IPS DF 4.7 (cell line): ENCODE results near the gene KLHL14.
"Not testable (repeated sequence)": the region's sequence is repeated elsewhere in the genome, so short reads cannot be mapped to it uniquely, and the experiment has no call there.

Experiments
- DNase-seq: peaks from one replicate; pipeline ENCODE4 v3.0.0-alpha.2; 2013; ENCODE audit warnings: low spot score; ENCODE audit errors: extremely low read depth

The KLHL14 gene

DNA sequence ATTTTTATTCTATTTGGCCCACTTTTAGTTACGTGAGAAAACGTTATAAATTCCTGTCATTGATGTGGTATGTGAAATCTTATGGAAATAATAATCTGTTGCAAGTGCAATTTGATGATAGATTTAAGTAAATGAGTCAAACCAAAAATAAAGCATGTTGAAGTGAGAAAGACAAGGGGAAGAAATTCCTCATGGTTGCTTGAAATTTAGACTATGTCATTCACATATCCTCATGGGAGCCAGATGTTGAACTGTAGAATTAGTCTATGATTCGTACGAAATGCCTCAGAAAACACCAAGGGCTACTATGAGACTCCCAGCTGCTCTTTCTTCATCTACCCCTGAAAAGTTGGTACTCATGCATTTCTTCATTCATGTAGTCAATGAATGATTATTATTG, 55.7 kb downstream of the KLHL14 start:
- no peak for DNase-seq

DNA sequence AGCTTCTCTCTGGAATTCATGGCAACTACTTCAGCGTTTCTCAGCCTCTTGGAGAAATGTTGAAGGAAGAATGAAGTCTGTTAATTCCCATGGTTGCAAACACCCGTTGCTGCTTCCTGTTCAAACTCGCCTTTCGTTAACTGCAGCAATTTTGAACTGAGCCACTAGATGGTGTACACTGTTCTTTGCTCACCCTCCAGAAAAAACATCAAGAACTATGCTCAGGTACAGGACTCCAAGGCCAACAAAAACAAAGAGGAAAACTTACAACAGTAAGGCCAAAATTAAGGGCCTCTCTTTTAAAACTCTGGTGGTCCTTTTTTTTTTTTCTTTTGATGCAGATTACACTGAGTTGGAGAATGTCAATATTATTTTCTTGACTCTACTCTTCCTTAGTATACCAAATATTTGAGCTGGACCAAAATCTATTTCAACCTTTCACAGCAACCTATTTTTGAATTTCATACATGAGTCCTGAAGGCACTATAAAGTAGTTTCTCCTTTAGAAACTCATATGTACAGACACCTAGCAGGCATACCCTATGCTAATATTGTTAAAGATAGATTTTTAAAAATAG, 58.2 kb downstream of the KLHL14 start:
- peak; percentile 75 for DNase-seq

DNA sequence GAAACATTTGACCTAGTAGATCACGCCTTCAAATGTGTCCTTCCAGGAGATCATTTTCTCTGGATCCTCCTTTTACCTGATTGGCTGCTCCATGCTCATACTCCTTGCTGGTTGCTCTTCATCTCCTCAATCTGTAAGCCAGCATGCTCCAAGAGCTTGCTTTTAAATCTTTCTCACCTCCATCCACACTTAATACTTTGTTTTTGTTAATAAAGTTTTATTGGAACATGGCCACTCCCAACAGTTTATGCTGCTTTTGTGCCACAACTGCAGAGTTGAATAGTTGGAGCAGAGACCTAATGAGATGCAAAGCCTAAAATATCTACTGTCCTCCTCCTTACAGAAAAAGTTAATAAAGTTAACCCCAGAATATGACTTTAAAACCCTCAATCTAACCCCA, 60.0 kb downstream of the KLHL14 start:
- no peak for DNase-seq

DNA sequence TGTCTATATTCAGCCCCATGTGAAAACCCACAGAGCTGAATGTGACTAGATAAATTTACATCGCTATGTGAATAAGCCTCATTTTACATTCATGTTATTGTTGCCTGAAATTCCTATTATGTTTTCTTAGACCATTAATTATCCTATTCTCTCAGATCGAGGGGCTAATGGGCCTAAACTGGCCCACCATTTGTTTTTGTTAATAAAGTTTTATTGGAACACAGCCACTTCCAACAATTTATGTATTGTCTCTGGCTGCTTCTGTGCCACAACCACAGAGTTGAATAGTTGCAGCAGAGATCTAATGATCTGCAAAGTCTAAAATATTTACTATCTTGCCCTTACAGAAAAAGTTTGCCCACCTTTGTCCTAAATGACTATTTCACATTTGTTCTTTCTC, 61.0 kb downstream of the KLHL14 start:
- no peak for DNase-seq

DNA sequence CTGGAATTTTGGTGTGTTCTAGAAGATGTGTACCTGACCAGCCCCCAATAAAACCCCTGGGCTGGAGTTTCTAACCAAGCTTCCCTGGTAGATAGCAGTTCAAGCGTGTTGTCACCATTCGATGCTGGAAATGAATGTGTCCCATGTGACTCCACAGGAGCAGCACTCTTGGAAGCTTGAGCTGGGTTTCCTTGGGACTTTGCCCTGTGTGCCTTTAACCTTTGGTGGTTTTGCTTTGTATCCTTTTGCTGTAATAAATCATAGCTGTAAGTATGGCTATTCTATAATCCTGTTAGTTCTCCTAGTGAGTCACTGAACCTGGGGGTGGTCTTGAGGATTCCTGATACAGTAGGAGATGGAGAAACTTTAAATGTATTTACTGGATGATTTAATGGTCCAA, 65.2 kb downstream of the KLHL14 start:
- no peak for DNase-seq

DNA sequence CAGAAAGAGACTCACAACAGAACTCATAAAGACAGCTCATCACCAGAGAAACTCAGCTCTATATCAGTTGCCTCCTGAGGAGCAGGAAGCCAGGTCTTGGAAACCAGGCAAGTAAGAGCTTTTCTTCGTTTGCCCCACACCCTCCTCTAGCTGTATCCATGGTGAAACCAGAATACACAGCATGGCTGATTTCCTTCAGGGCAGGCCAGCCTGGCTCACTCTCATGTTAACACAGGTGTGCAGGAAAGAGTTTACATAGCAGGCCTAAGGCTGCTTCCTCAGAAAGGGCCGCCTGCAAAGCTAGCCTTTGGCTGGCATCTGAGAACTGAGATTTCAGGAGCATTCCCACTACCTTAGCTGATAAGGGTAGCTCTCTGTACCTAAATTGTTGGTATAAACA, 65.7 kb downstream of the KLHL14 start:
- no peak for DNase-seq

DNA sequence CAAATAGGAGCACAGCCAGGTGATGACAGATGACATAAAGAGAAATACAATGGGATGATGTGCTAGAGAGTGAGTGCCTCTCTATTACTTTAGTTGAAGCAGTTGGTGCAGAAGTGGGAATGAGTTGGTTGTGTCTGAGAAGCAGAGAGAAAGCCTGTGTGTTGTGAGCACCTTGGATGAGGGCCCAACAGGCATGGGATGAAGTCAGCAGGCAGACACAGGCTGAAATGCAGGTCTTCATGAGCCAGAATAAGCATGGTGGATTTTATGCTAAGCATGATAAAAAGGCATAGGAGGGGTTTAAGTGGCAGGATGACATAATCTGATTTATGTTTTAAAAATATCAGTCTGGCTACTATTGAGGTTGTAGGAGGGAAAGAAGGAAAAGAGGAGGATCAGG, 71.5 kb downstream of the KLHL14 start:
- no peak for DNase-seq

DNA sequence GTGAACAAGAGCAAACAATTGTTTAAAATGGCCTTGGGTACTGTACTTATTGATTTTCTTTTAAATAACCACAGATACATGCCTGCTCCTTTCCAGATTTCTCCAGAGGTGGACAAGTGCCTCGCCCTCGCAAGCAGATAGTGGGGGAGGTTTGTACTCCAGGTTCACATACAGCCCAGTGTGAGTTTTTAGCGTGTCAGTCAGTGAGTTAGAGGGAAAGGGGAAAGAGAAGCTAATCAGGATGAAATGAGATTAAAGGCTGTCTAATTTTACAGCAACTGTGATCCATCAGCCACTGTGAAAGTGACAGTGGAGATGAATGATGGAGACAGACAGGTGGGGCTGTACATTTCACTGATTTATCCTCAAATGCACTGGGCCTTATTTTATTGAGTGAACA, 74.7 kb downstream of the KLHL14 start:
- no peak for DNase-seq

DNA sequence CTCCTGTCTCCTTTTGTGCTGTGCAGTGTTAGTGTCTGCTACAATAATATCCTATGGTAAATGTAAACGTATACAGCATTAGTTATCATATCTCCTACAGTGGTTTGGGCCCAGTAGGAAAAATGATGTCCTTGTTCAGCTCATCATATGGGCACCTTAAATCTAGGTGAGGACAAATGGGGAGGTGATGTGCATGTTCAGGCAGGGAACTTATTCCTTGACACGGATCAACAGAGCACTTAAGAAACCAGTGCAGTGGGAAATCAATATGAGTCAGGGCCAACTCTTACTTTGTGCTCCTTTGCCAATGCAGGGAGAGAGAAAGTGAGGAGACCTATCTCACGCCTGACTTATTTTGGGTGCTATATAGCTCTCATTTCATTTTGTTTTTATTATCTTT, 76.4 kb downstream of the KLHL14 start:
- DNase-seq, result no peak

DNA sequence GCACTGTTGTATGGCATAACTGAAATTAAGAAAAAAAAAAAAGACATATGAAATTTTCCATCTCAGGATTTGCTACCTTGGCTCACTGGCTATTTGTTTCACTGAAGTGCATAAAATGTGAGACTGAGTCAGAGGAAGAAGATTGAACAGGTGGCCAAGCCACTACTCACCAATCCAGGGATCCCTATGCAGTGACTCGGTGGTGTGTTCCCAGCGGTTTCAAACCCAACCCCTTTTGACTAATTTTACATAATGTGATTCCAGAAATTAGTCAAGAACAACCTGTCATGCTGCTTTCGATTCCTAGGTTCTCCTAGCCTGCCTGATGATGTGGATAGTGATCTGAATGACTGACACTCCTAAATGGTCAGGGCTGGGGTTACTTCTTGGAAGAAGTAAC, 77.3 kb downstream of the KLHL14 start:
- DNase-seq, result no peak

DNA sequence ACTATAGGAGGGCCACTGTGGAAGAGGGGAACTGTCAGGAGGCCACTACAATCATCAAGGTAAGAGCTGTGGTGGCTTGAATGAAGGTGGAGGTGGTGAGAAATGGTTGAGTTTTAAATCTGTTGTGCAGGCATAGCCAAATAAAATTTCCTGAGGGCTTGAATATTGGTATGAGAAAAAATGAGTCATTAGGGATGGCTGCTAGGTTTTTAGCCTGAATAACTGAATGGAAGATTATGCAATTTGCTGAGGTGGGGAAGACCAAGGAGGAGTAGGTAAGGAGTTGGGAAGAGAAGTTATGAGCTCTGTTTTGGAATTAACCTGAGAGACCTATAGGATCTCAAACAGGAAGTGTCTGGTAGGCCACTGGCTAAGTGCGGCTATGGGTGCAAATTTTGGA, 84.0 kb downstream of the KLHL14 start:
- no peak for DNase-seq

DNA sequence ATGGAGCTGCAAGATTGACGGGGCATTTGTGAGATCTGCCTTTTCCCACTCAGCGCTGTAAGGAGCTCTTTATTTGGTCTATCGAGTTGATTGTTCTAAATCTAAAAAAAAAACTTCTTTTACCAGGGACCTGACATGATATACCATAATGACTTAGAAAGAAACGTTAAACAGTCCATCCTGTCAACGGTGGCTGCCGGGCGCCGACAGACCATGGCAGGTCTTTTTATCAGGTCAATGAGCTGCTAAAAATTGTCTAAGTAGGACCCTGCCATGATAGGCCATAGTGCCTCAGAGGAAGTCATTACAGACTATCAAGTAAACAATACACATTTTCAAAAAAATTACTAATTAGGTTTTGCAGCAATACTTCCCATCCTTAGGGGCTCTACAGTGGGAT, 87.9 kb downstream of the KLHL14 start:
- no peak for DNase-seq

DNA sequence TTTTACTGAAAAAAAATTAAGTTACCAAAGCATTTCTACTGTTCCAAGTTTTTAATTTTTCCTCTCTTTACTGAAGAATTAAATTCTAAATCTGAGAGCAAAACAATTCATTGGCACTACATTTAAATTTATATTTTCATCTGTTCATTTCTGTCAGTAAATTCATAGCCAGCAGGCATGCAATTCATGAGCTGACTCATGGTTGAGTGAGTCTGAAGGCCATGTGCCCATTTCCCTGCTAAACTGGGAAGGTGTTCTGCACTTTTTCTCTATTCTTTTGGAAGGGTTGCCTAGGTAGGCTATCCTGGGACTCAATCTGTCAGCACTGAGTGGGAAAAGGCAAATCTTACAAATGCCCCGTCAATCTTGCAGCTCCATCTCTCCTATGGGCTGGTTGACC, 88.7 kb downstream of the KLHL14 start:
- no peak for DNase-seq

DNA sequence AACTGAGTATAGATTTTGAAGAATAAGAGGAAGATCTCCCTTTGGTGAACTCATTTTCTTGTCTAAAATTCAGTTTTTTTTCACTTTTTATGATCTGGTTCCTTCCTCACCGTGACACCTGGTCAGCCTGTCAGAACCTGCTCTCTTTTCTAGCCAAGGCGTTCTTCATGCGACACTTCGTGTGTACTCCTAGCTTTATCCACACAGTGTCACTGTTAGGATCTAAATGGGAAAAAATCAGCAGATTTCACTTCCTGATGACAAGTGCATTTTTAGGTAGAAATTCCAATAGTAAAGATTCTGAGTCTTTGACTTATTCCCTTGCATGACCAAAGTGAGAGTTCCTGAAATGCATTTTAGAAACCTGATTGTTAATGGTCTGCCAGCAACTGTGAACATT, 89.8 kb downstream of the KLHL14 start:
- DNase-seq, result no peak

DNA sequence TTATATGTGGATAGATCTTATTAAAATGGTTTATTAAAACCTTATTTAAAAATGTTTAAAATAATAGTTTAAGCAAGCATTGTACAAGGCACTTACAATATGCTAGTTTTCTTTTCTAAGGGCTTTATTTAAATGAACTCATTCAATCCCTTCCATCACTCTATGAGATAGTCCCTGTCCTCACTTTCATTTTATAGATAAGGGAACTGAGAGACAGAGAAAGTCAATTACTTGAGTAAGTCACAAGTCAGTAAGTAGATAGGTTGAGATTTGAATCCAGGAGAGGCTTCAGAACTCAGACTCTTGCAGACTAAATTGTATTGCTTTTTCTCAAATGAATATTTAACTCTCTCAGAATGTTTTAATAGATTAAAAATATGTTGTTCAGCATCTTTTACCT, 95.2 kb downstream of the KLHL14 start:
- no peak for DNase-seq

DNA sequence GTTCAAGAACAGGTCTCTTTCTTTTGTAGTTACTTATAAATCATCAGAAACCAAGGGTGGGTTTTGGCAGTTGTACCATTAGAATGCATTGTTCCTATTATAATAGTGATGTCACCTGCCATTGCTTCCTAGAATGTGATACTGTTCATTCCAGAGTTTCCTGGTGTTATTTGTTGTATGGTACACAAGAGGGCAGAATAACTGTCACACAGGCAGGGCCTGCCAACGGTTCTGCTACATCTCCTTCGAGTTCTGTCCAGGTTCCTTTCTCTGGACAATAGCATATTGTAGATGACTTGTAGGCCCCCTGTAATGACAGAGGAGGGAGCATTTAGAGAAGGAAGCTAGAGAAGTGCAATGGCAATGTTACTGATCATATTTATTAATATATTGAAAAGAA, 98.3 kb downstream of the KLHL14 start:
- no peak for DNase-seq

DNA sequence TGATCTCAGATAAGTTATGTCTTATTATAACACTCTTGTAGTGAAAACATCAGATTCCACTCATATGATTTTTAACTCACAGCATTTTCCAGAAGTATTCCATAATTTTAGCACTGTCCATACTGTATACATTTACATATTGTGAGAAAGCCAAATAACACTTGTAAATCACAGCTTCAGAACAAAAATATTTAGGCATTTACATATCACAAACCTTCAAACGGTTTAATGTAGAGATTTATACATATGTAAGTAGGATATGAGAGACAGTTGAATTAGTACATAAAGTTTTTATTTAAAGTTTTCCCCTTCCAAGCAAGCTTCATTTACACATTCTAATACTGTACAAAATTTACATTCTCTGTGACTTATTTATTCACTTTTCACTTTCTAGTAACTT, 100.4 kb downstream of the KLHL14 start:
- no peak for DNase-seq

DNA sequence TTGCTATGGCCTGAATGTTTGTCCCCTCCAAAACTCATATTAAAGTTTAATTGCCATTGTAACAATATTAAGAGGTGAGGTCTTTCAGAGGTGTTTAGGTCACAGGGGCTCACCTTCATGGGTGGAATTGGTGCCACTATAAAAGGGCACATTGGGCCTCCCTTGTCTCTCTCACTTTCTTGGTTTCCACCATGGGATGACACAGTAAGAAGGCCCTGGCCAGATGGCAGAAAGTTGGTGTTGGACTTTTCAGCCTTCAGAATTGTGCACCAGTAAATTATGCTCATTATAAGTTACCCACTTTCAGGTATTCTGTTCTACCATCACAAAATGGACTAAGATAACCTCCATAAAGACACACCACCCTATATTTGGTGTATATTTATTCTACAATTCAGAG, 102.1 kb downstream of the KLHL14 start:
- DNase-seq, result no peak

DNA sequence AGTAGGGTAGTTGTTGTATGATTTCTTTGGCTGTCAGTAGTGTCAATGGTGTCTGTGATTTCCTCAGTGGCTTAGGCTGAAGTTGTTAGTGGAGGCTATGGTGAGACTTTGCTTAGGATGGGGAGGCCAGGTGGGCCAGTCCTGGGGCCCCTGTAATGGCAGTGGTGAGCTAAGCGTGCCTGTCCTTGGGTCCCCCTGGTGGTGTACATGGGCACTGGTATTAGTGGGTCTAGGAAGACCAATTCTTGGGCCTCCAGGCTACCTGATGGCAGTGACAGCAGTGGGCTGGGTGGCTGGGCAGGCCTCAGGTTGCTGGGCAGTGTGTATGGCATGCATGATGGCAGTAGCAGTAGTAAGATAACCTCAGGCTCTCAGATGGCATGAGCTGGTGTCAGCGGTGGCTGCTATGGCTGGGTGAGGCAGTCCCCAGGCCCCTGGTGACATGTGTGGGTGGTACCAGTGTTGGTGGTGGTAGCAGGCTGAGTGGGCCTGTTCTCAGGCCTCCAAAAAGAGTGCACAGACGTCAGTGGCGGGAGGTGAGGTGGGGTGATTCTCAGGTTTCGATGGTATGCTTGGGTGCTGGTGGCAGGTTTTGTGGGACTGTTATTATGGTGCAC, 103.2 kb downstream of the KLHL14 start:
- no peak for DNase-seq

DNA sequence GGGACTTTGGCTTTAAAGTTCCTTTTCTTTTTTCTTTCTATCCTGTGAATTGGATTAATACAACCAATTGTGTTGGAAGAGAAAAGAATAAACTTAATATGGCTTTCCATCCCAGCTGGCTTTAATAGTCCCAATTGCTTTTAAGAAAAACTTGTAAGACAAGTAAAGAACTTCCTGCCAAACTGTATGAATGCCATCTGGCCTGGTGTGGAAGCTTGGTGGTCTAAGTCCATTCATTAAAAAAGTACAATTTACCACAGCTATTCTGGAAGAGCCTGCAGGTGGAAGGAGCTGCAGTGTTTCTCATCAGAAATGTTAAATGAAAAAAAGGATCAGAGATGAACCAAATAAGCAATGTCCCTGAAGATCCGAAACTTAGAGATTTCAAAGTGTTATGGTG, 103.9 kb downstream of the KLHL14 start:
- DNase-seq, result no peak

DNA sequence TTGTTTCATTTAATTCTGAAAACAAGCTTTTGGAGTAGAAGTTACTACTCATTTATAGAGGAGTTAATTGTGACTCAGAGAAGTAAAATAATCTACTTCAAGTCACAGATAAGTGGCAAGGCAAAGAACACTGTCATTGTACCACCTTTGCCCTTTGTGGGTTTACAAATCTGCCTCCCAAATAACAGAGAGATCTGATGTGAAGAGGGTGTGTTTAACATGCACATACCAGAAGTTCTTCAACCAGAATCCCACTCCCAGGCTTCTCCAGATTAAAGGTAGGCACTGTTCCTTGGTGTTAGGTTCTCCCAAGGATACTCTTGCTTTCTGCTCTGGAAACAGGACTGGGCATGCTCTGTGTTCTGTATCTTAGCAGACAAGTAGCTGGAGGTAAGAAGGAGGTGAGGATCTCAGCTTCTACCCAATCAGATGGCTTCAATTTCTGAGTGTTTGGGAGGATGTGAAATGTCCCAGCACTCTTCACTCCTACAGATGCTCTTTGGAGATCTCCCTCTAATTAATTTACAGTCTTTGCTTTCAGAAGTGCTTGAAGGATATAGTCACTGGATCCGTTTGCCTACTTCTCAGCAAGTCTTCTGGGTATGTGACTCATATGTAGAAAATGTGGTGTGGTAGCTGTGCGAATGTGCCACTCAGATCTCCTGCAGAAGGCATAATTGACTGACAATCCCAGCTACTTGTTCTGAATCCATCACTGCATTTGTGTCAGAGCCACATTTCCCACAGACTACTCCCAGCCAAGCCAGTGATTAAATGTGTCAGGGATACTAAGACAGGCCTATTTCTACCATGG, 111.1 kb downstream of the KLHL14 start:
- no peak for DNase-seq

DNA sequence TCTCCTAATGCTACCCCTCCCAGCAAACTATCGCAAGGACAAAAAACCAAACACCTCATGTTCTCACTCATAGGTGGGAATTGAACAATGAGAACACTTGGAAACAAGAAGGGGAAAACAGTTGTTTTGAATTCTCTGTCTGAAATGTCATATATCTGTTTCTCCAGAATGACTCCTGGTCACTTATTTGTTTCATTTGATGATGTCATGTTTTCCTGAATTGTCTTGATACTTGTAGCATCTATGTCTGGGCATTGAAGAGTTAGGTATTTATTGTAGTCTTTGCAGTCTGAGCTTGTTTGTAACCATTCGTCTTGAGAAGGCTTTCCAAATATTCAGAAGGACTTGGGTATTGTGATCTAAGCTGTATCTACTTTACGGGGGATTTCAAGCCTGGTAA, 118.3 kb downstream of the KLHL14 start:
- DNase-seq, result not testable (repeated sequence)

DNA sequence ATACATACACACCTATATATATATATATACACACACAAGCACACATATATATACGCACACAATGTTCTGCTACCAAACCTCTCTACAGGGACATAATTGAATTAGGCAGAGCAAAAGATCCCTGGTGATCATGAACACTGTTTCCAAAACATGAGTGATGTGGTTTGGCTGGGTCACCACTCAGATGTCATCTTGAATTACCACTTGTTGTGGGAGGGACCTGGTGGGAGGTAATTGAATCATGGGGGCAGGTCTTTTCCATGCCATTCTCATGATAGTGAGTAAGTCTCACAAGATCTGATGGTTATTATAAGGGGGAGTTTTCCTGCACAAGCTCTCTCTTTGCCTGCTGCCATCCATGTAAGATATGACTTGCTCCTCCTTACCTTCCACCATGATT, 135.2 kb downstream of the KLHL14 start:
- not testable (repeated sequence) for DNase-seq
